ENCODE data around the gene TAC3.
"Not testable (repeated sequence)": the region's sequence is repeated elsewhere in the genome, so short reads cannot be mapped to it uniquely, and the experiment has no call there.

TAC3 gene

GRCh38 chr12:57016348-57016747 lies at the start of gene TAC3:
Gene TAC3 (minus strand): TSS chr12:57016529. CDS start chr12:57015797, 732 bp downstream.
- H3K36me3 ChIP-seq (ENCODE audit: control insufficient read depth in 2 of 2, insufficient read depth in 2 of 2, low read length in 2 of 2): no peaks in the 10 kb centered on the region
- H3K27me3 ChIP-seq (ENCODE audit: control insufficient read depth in 1 of 2, insufficient read depth in 2 of 2, low read length in 2 of 2): peaks cover 0 to 3% of the 10 kb centered on the region in 2 donors
- no peak within 1 kb of the TSS for H3K27ac ChIP-seq (ENCODE audit: low read length)
- H3K4me3 ChIP-seq (ENCODE audit: low read length in 2 of 2): no peak within 1 kb of the TSS
- H3K4me1 ChIP-seq (ENCODE audit: control insufficient read depth, insufficient read depth, low read length): peaks cover 3% of the 10 kb centered on the region
- H3K9me3 ChIP-seq (ENCODE audit: control insufficient read depth in 2 of 2, low read length in 2 of 2): no peaks in the 10 kb centered on the region
- H3K9ac ChIP-seq (ENCODE audit: low read length in 2 of 2): no peak within 1 kb of the TSS

GRCh38 chr12:57063991-57064685 lies 47.8 kb upstream of the TAC3 start:
- H3K36me3 ChIP-seq (ENCODE audit: control insufficient read depth in 2 of 2, insufficient read depth in 2 of 2, low read length in 2 of 2): peaks cover 7 to 20% of the 10 kb centered on the region in 2 donors
- H3K4me1 ChIP-seq (ENCODE audit: control insufficient read depth, insufficient read depth, low read length): no peaks in the 10 kb centered on the region
- no peak overlapping the region for H3K4me3 ChIP-seq (ENCODE audit: low read length in 2 of 2)
- H3K27me3 ChIP-seq (ENCODE audit: control insufficient read depth in 1 of 2, insufficient read depth in 2 of 2, low read length in 2 of 2): no peaks in the 10 kb centered on the region
- peak overlapping the region in 1 of 2 donors; percentile 14 for H3K9ac ChIP-seq (ENCODE audit: low read length in 2 of 2)
- H3K9me3 ChIP-seq (ENCODE audit: control insufficient read depth in 2 of 2, low read length in 2 of 2): no peaks in the 10 kb centered on the region
- H3K27ac ChIP-seq (ENCODE audit: low read length): no peak overlapping the region

- Histone ChIP-seq H3K27ac (ENCODE audit: low read length) (peak overlapping the region; percentile 89), H3K9ac (ENCODE audit: low read length in 2 of 2) (no peak overlapping the region), H3K4me3 (ENCODE audit: low read length in 2 of 2) (no peak overlapping the region), H3K4me1 (ENCODE audit: control insufficient read depth, insufficient read depth, low read length) (peaks cover 14% of the 10 kb centered on the region), H3K36me3 (ENCODE audit: control insufficient read depth in 2 of 2, insufficient read depth in 2 of 2, low read length in 2 of 2) (peaks cover 7 to 11% of the 10 kb centered on the region in 2 donors), H3K9me3 (ENCODE audit: control insufficient read depth in 2 of 2, low read length in 2 of 2) (no peaks in the 10 kb centered on the region), H3K27me3 (ENCODE audit: control insufficient read depth in 1 of 2, insufficient read depth in 2 of 2, low read length in 2 of 2) (no peaks in the 10 kb centered on the region)
Measured at GRCh38 chr12:57058454-57058853, 42.1 kb upstream of the TAC3 start.

GRCh38 chr12:57057067-57057751 lies 40.9 kb upstream of the TAC3 start:
- Histone ChIP-seq H3K4me1 (ENCODE audit: control insufficient read depth, insufficient read depth, low read length) (peaks cover 14% of the 10 kb centered on the region), H3K27ac (ENCODE audit: low read length) (peak overlapping the region; percentile 89), H3K9me3 (ENCODE audit: control insufficient read depth in 2 of 2, low read length in 2 of 2) (no peaks in the 10 kb centered on the region), H3K27me3 (ENCODE audit: control insufficient read depth in 1 of 2, insufficient read depth in 2 of 2, low read length in 2 of 2) (no peaks in the 10 kb centered on the region), H3K36me3 (ENCODE audit: control insufficient read depth in 2 of 2, insufficient read depth in 2 of 2, low read length in 2 of 2) (peaks cover 7 to 8% of the 10 kb centered on the region in 2 donors), H3K4me3 (ENCODE audit: low read length in 2 of 2) (peak overlapping the region in 1 of 2 donors; percentile 58), H3K9ac (ENCODE audit: low read length in 2 of 2) (peak overlapping the region; percentile 23 to 52)

GRCh38 chr12:57055824-57056223 lies 39.5 kb upstream of the TAC3 start:
- Histone ChIP-seq H3K9ac (ENCODE audit: low read length in 2 of 2) (no peak overlapping the region), H3K9me3 (ENCODE audit: control insufficient read depth in 2 of 2, low read length in 2 of 2) (no peaks in the 10 kb centered on the region), H3K4me3 (ENCODE audit: low read length in 2 of 2) (no peak overlapping the region), H3K36me3 (ENCODE audit: control insufficient read depth in 2 of 2, insufficient read depth in 2 of 2, low read length in 2 of 2) (peaks cover 7 to 8% of the 10 kb centered on the region in 2 donors), H3K4me1 (ENCODE audit: control insufficient read depth, insufficient read depth, low read length) (peaks cover 21% of the 10 kb centered on the region), H3K27me3 (ENCODE audit: control insufficient read depth in 1 of 2, insufficient read depth in 2 of 2, low read length in 2 of 2) (no peaks in the 10 kb centered on the region), H3K27ac (ENCODE audit: low read length) (peak overlapping the region; percentile 89)

- peaks cover 24% of the 10 kb centered on the region for H3K4me1 ChIP-seq (ENCODE audit: control insufficient read depth, insufficient read depth, low read length)
- not testable (repeated sequence) for H3K9ac ChIP-seq (ENCODE audit: low read length in 2 of 2); H3K36me3 ChIP-seq (ENCODE audit: control insufficient read depth in 2 of 2, insufficient read depth in 2 of 2, low read length in 2 of 2); H3K27ac ChIP-seq (ENCODE audit: low read length); H3K4me3 ChIP-seq (ENCODE audit: low read length in 2 of 2); H3K9me3 ChIP-seq (ENCODE audit: control insufficient read depth in 2 of 2, low read length in 2 of 2); H3K27me3 ChIP-seq (ENCODE audit: control insufficient read depth in 1 of 2, insufficient read depth in 2 of 2, low read length in 2 of 2)
Measured at GRCh38 chr12:57053901-57054300, 37.6 kb upstream of the TAC3 start.

- not testable (repeated sequence) for H3K9ac ChIP-seq (ENCODE audit: low read length in 2 of 2); H3K36me3 ChIP-seq (ENCODE audit: control insufficient read depth in 2 of 2, insufficient read depth in 2 of 2, low read length in 2 of 2); H3K27me3 ChIP-seq (ENCODE audit: control insufficient read depth in 1 of 2, insufficient read depth in 2 of 2, low read length in 2 of 2); H3K4me3 ChIP-seq (ENCODE audit: low read length in 2 of 2); H3K27ac ChIP-seq (ENCODE audit: low read length); H3K9me3 ChIP-seq (ENCODE audit: control insufficient read depth in 2 of 2, low read length in 2 of 2)
- H3K4me1 ChIP-seq (ENCODE audit: control insufficient read depth, insufficient read depth, low read length): peaks cover 24% of the 10 kb centered on the region
Measured at GRCh38 chr12:57053146-57053545, 36.8 kb upstream of the TAC3 start.

GRCh38 chr12:57051011-57051410 lies 34.7 kb upstream of the TAC3 start:
- Histone ChIP-seq H3K9me3 (ENCODE audit: control insufficient read depth in 2 of 2, low read length in 2 of 2) (no peaks in the 10 kb centered on the region), H3K27ac (ENCODE audit: low read length) (no peak overlapping the region), H3K27me3 (ENCODE audit: control insufficient read depth in 1 of 2, insufficient read depth in 2 of 2, low read length in 2 of 2) (no peaks in the 10 kb centered on the region), H3K4me3 (ENCODE audit: low read length in 2 of 2) (no peak overlapping the region), H3K36me3 (ENCODE audit: control insufficient read depth in 2 of 2, insufficient read depth in 2 of 2, low read length in 2 of 2) (no peaks in the 10 kb centered on the region), H3K9ac (ENCODE audit: low read length in 2 of 2) (no peak overlapping the region), H3K4me1 (ENCODE audit: control insufficient read depth, insufficient read depth, low read length) (peaks cover 11% of the 10 kb centered on the region)

GRCh38 chr12:57049890-57050289 lies 33.6 kb upstream of the TAC3 start, which contains the start of gene MYO1A:
Gene MYO1A (minus strand): TSS chr12:57050129. CDS start chr12:57048323, 1,806 bp downstream.
- no peak within 1 kb of the TSS for H3K9ac ChIP-seq (ENCODE audit: low read length in 2 of 2)
- H3K27me3 ChIP-seq (ENCODE audit: control insufficient read depth in 1 of 2, insufficient read depth in 2 of 2, low read length in 2 of 2): no peaks in the 10 kb centered on the region
- peaks cover 9% of the 10 kb centered on the region for H3K4me1 ChIP-seq (ENCODE audit: control insufficient read depth, insufficient read depth, low read length)
- H3K27ac ChIP-seq (ENCODE audit: low read length): no peak within 1 kb of the TSS
- H3K9me3 ChIP-seq (ENCODE audit: control insufficient read depth in 2 of 2, low read length in 2 of 2): no peaks in the 10 kb centered on the region
- no peaks in the 10 kb centered on the region for H3K36me3 ChIP-seq (ENCODE audit: control insufficient read depth in 2 of 2, insufficient read depth in 2 of 2, low read length in 2 of 2)
- peak within 1 kb of the TSS in 1 of 2 donors; percentile 3 for H3K4me3 ChIP-seq (ENCODE audit: low read length in 2 of 2)

- no peak overlapping the region for H3K27ac ChIP-seq (ENCODE audit: low read length)
- no peak overlapping the region for H3K9ac ChIP-seq (ENCODE audit: low read length in 2 of 2)
- peak overlapping the region in 1 of 2 donors; percentile 3 for H3K4me3 ChIP-seq (ENCODE audit: low read length in 2 of 2)
- H3K27me3 ChIP-seq (ENCODE audit: control insufficient read depth in 1 of 2, insufficient read depth in 2 of 2, low read length in 2 of 2): no peaks in the 10 kb centered on the region
- peaks cover 9% of the 10 kb centered on the region for H3K4me1 ChIP-seq (ENCODE audit: control insufficient read depth, insufficient read depth, low read length)
- H3K36me3 ChIP-seq (ENCODE audit: control insufficient read depth in 2 of 2, insufficient read depth in 2 of 2, low read length in 2 of 2): no peaks in the 10 kb centered on the region
- no peaks in the 10 kb centered on the region for H3K9me3 ChIP-seq (ENCODE audit: control insufficient read depth in 2 of 2, low read length in 2 of 2)
Measured at GRCh38 chr12:57049119-57049446, 32.8 kb upstream of the TAC3 start.

Data from stomach smooth muscle (tissue), 2 donors.